Uterus (tissue), 4 donors: ENCODE data around the gene SNRPF. TPM values are rescaled to one million over a fixed set of nuclear protein-coding genes. Genes with fewer than 3 reads are reported as not detected.
A peak's percentile ranks its signal among the peaks of the same experiment; 100 is the strongest.

Source experiments
- DNase-seq, 2 donors: peaks; one replicate each; pipeline ENCODE4 v3.0.0-alpha.2; 2019 to 2020
- H3K27ac ChIP-seq, 2 donors: fragments of 200-600 bp; sonication (generic); 1 replicate in 1 of 2; 2 replicates in 1 of 2; pipeline ENCODE4 v1.5.1; 2016 to 2018
- H3K27me3 ChIP-seq, 2 donors: fragments of 200-600 bp; sonication (generic); one replicate each; pipeline ENCODE4 v1.5.1; 2018 to 2019; ENCODE audit warnings: control low read depth in 1 of 2
- H3K36me3 ChIP-seq, 2 donors: fragments of 200-600 bp; sonication (generic); one replicate each; pipeline ENCODE4 v1.5.1; 2019; ENCODE audit warnings: control low read depth in 1 of 2
- H3K4me1 ChIP-seq, 2 donors: fragments of 200-600 bp; sonication (generic); one replicate each; pipeline ENCODE4 v1.5.1; 2018 to 2019; ENCODE audit warnings: control low read depth in 1 of 2
- H3K4me3 ChIP-seq, 2 donors: fragments of 200-600 bp; sonication (generic); 1 replicate in 1 of 2; 2 replicates in 1 of 2; pipeline ENCODE4 v1.5.1; 2018 to 2019; ENCODE audit warnings: mild to moderate bottlenecking in 1 of 2
- H3K9me3 ChIP-seq, 2 donors: fragments of 200-600 bp; sonication (generic); one replicate each; pipeline ENCODE4 v1.5.1; 2019; ENCODE audit warnings: control low read depth in 1 of 2
- POLR2A ChIP-seq, 2 donors: fragments of 450-650 bp; IDR thresholded peaks; one replicate each; pipeline ENCODE4 v1.6.1; 2016; ENCODE audit warnings: antibody characterized with exemption in 2 of 2, mild to moderate bottlenecking in 1 of 2, moderate library complexity in 1 of 2
- intact Hi-C: fragments of 100-400 bp; cut with DNase I; formaldehyde crosslinking; loops from one replicate; pipeline ENCODE4 v1.15.1; 2023; ENCODE audit warnings: low total_unique reads
- total RNA-seq, 4 donors: library from RNA; depleted of rRNA in 3 of 4; stranded (reverse); fragments of >200 nt in 3 of 4; gene quantifications; one replicate each; pipeline versions ENCODE4 v1.1.0 to v1.2.4, GENCODE V29; 2014 to 2023
- TF ChIP-seq, protein P1 (sequence below), 4 experiments: fragments of 200-600 bp in 2 of 4; fragments of 450-650 bp in 2 of 4; sonication (generic) in 2 of 4; IDR thresholded peaks; one replicate each; pipeline ENCODE4 v1.5.1; 2016 to 2019; ENCODE audit warnings: antibody characterized with exemption in 4 of 4, mild to moderate bottlenecking in 2 of 4, moderate library complexity in 1 of 4
- donor health status: DM: yes; HTN: yes; CAD: no.

Gene SNRPF
- total RNA-seq, 4 donors from 2014 or later, result 0.26 to 23.1 (median 16.1) TPM

GRCh38 chr12:95859947-95860850 lies 1.4 kb downstream of the SNRPF start:
- no peaks in the 10 kb centered on the region for H3K4me1 ChIP-seq
- H3K4me3 ChIP-seq, result peak overlapping the region in 1 of 2 donors; percentile 74
- TF ChIP-seq, protein P1, sequence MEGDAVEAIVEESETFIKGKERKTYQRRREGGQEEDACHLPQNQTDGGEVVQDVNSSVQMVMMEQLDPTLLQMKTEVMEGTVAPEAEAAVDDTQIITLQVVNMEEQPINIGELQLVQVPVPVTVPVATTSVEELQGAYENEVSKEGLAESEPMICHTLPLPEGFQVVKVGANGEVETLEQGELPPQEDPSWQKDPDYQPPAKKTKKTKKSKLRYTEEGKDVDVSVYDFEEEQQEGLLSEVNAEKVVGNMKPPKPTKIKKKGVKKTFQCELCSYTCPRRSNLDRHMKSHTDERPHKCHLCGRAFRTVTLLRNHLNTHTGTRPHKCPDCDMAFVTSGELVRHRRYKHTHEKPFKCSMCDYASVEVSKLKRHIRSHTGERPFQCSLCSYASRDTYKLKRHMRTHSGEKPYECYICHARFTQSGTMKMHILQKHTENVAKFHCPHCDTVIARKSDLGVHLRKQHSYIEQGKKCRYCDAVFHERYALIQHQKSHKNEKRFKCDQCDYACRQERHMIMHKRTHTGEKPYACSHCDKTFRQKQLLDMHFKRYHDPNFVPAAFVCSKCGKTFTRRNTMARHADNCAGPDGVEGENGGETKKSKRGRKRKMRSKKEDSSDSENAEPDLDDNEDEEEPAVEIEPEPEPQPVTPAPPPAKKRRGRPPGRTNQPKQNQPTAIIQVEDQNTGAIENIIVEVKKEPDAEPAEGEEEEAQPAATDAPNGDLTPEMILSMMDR (IDR thresholded peaks at IDR 0.05), result no peak
- TF ChIP-seq POLR2A (IDR thresholded peaks at IDR 0.05), result no peak
- no peaks in the 10 kb centered on the region for H3K36me3 ChIP-seq
- intact Hi-C loops, result no loop called here
- no peaks in the 10 kb centered on the region for H3K27me3 ChIP-seq
- no peak overlapping the region for H3K27ac ChIP-seq
- no peak for DNase-seq
- no peaks in the 10 kb centered on the region for H3K9me3 ChIP-seq

DNA sequence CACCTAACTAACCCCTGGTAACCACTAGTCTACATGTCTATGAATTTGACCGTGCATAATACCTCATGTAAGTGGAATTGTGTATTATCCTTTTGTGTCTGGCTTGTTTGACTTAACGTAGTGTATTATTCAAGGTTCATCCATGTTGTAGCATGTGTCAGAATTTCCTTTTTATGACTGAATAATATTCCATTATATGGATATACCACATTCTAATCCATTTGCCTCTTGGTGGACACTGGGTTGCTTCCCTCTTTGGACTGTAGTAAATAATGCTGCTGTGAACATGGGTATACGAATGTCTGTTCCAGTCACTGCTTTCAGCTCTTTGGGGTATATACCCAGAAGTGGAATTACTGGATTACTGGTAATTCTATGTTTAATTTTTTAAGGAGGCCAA lies 3.3 kb downstream of the SNRPF start:
- no peaks in the 10 kb centered on the region for H3K36me3 ChIP-seq
- intact Hi-C loops, result no loop called here
- H3K27ac ChIP-seq, result no peak overlapping the region
- TF ChIP-seq, protein P1 (IDR thresholded peaks at IDR 0.05), result no peak
- TF ChIP-seq POLR2A (IDR thresholded peaks at IDR 0.05), result no peak
- H3K4me1 ChIP-seq, result no peaks in the 10 kb centered on the region
- no peaks in the 10 kb centered on the region for H3K27me3 ChIP-seq
- no peaks in the 10 kb centered on the region for H3K9me3 ChIP-seq
- DNase-seq, result no peak
- H3K4me3 ChIP-seq, result no peak overlapping the region

- H3K4me1 ChIP-seq, result no peaks in the 10 kb centered on the region
- H3K4me3 ChIP-seq, result no peak overlapping the region
- no peaks in the 10 kb centered on the region for H3K36me3 ChIP-seq
- TF ChIP-seq POLR2A (IDR thresholded peaks at IDR 0.05), result no peak
- TF ChIP-seq, protein P1 (IDR thresholded peaks at IDR 0.05), result no peak
- intact Hi-C loops, result no loop called here
- DNase-seq, result no peak
- no peaks in the 10 kb centered on the region for H3K27me3 ChIP-seq
- no peak overlapping the region for H3K27ac ChIP-seq
- no peaks in the 10 kb centered on the region for H3K9me3 ChIP-seq
Observed at GRCh38 chr12:95863337-95863736, 4.6 kb downstream of the SNRPF start.

DNA sequence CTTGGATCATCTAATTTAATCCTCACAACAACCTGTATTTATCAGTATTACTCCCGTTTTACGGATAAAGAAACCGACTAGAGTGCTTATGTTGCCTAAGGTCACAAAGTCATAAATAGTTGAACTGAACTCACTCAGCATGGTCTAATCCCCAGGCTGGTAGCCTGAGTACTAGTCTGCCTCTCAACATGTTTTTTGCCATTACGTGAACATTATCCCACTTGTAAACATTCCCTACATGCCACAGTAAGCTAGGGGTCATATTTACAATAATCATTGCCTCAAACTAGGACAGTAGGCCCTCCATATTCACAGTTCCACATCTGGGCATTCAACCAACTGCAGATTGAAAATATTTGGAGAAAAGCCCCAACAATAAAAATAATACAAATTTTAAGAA lies 12.1 kb downstream of the SNRPF start:
- no peaks in the 10 kb centered on the region for H3K36me3 ChIP-seq
- no peaks in the 10 kb centered on the region for H3K27me3 ChIP-seq
- H3K4me1 ChIP-seq, result no peaks in the 10 kb centered on the region
- no peak for DNase-seq
- no peak for TF ChIP-seq POLR2A (IDR thresholded peaks at IDR 0.05)
- TF ChIP-seq, protein P1 (IDR thresholded peaks at IDR 0.05), result no peak
- H3K27ac ChIP-seq, result no peak overlapping the region
- no peak overlapping the region for H3K4me3 ChIP-seq
- H3K9me3 ChIP-seq, result no peaks in the 10 kb centered on the region
- intact Hi-C loops, result no loop called here

- Histone ChIP-seq H3K36me3 (no peaks in the 10 kb centered on the region), H3K27ac (no peak overlapping the region), H3K4me1 (no peaks in the 10 kb centered on the region), H3K4me3 (no peak overlapping the region), H3K9me3 (no peaks in the 10 kb centered on the region), H3K27me3 (no peaks in the 10 kb centered on the region)
- DNase-seq, result no peak
- TF ChIP-seq, protein P1 (IDR thresholded peaks at IDR 0.05), result no peak
- no peak for TF ChIP-seq POLR2A (IDR thresholded peaks at IDR 0.05)
- intact Hi-C loops, result no loop called here
Observed at GRCh38 chr12:95874452-95874851, 15.7 kb downstream of the SNRPF start.
